WTC11 (cell line): ENCODE measurements around the gene ORM2. TPM values are rescaled to one million over a fixed set of nuclear protein-coding genes. Genes with fewer than 3 reads are reported as not detected.
A peak's percentile ranks its signal among the peaks of the same experiment; 100 is the strongest.

ENCODE experiments used
- ATAC-seq: fragments of 200-7000 bp; cut with Tn5 transposase; 2 replicates; pipeline ENCODE4 v1.10.0; 2021; ENCODE audit warnings: mild to moderate bottlenecking, moderate library complexity
- CTCF ChIA-PET: fragments of 300-600 bp; sonication (Branson Sonifier 250); formaldehyde crosslinking; loops from one replicate; lab custom pipeline; 2021; ENCODE audit warnings: antibody characterized with exemption; lab: Charles Lee
- POLR2A ChIA-PET: fragments of 350-600 bp; sonication (Branson Sonifier 250); formaldehyde crosslinking; loops from one replicate; lab custom pipeline; 2021; ENCODE audit warnings: antibody characterized with exemption; lab: Charles Lee
- DNase-seq: peaks from one replicate; pipeline ENCODE4 v3.0.0; 2021; ENCODE audit warnings: low spot score
- H3K27ac Mint-ChIP-seq: 2 replicates; pipeline ENCODE4 v1.8.0; 2021; ENCODE audit warnings: mixed read lengths
- H3K27me3 Mint-ChIP-seq: 2 replicates; pipeline ENCODE4 v1.8.0; 2021; ENCODE audit warnings: low read depth, mild to moderate bottlenecking, moderate library complexity, mixed read lengths
- H3K36me3 Mint-ChIP-seq: 2 replicates; pipeline ENCODE4 v1.8.0; 2021; ENCODE audit warnings: mixed read lengths
- H3K4me1 Mint-ChIP-seq: 2 replicates; pipeline ENCODE4 v1.8.0; 2022; ENCODE audit warnings: mixed read lengths
- H3K4me3 Mint-ChIP-seq: 2 replicates; pipeline ENCODE4 v1.8.0; 2021; ENCODE audit warnings: mild to moderate bottlenecking, moderate library complexity, mixed read lengths
- H3K9me3 Mint-ChIP-seq: 2 replicates; pipeline ENCODE4 v1.8.0; 2021; ENCODE audit warnings: mixed read lengths
- CREM ChIP-seq: sonication (generic); formaldehyde crosslinking; IDR thresholded peaks from 2 replicates; pipeline ENCODE4 v1.8.1; 2022; ENCODE audit warnings: mild to moderate bottlenecking, missing genetic modification reagents, moderate library complexity
- ELF4 ChIP-seq: sonication (generic); formaldehyde crosslinking; IDR thresholded peaks from 2 replicates; pipeline ENCODE4 v1.8.1; 2022; ENCODE audit warnings: low read depth, mild to moderate bottlenecking, moderate library complexity, missing genetic modification reagents
- FOXJ3 ChIP-seq: sonication (generic); formaldehyde crosslinking; IDR thresholded peaks from 2 replicates; pipeline ENCODE4 v1.9.0; 2021; ENCODE audit warnings: missing genetic modification reagents, mild to moderate bottlenecking, borderline replicate concordance
- GRHL2 ChIP-seq: fragments of 250-450 bp; sonication (Bioruptor Pico); IDR thresholded peaks from 2 replicates; pipeline ENCODE4 v1.8.0; 2022; ENCODE audit warnings: mild to moderate bottlenecking, moderate library complexity; ENCODE audit not compliant: insufficient replicate concordance, severe bottlenecking
- GTF2I ChIP-seq: fragments of 250-450 bp; sonication (Bioruptor Pico); conservative IDR thresholded peaks from 2 replicates; pipeline ENCODE4 v1.4.0; 2021; ENCODE audit warnings: mild to moderate bottlenecking
- HMGXB4 ChIP-seq: sonication (generic); formaldehyde crosslinking; IDR thresholded peaks from 2 replicates; pipeline ENCODE4 v1.8.1; 2023; ENCODE audit warnings: mild to moderate bottlenecking, moderate library complexity, missing genetic modification reagents
- IRF2 ChIP-seq: sonication (generic); formaldehyde crosslinking; IDR thresholded peaks from 2 replicates; pipeline ENCODE4 v1.8.0; 2022; ENCODE audit warnings: low read depth, missing genetic modification reagents, borderline replicate concordance
- NFYB ChIP-seq: sonication (generic); formaldehyde crosslinking; conservative IDR thresholded peaks from 2 replicates; pipeline ENCODE4 v1.8.0; 2022; ENCODE audit warnings: low read depth, missing genetic modification reagents
- OVOL2 ChIP-seq: fragments of 250-450 bp; sonication (Bioruptor Pico); IDR thresholded peaks from 2 replicates; pipeline ENCODE4 v1.9.0; 2021; ENCODE audit warnings: mild to moderate bottlenecking, borderline replicate concordance
- TP53 ChIP-seq: sonication (generic); formaldehyde crosslinking; IDR thresholded peaks from 2 replicates; pipeline ENCODE4 v1.8.1; 2023; ENCODE audit warnings: mild to moderate bottlenecking, missing genetic modification reagents
- ZNF425 ChIP-seq: fragments of 250-450 bp; sonication (Bioruptor Pico); conservative IDR thresholded peaks from 2 replicates; pipeline ENCODE4 v1.9.0; 2021; ENCODE audit warnings: mild to moderate bottlenecking
- total RNA-seq: library from RNA; stranded (reverse); gene quantifications from 3 replicates; pipeline ENCODE4 v1.2.3, GENCODE V29; 2021
- TF ChIP-seq, protein P1 (sequence below): sonication (generic); formaldehyde crosslinking; IDR thresholded peaks from 2 replicates; pipeline ENCODE4 v1.8.0; 2023; ENCODE audit warnings: mild to moderate bottlenecking, missing genetic modification reagents
- TF ChIP-seq, protein P2 (sequence below): sonication (generic); formaldehyde crosslinking; IDR thresholded peaks from 2 replicates; pipeline ENCODE4 v1.8.0; 2022; ENCODE audit warnings: mild to moderate bottlenecking, missing genetic modification reagents
- TF ChIP-seq, protein P3 (sequence below): fragments of 250-450 bp; sonication (Bioruptor Pico); IDR thresholded peaks from 2 replicates; pipeline ENCODE4 v1.9.0; 2021; ENCODE audit warnings: mild to moderate bottlenecking, borderline replicate concordance

ORM2 gene
- total RNA-seq, 1 experiment from 2014 or later = 1.6 TPM

- TF ChIP-seq, protein P1, sequence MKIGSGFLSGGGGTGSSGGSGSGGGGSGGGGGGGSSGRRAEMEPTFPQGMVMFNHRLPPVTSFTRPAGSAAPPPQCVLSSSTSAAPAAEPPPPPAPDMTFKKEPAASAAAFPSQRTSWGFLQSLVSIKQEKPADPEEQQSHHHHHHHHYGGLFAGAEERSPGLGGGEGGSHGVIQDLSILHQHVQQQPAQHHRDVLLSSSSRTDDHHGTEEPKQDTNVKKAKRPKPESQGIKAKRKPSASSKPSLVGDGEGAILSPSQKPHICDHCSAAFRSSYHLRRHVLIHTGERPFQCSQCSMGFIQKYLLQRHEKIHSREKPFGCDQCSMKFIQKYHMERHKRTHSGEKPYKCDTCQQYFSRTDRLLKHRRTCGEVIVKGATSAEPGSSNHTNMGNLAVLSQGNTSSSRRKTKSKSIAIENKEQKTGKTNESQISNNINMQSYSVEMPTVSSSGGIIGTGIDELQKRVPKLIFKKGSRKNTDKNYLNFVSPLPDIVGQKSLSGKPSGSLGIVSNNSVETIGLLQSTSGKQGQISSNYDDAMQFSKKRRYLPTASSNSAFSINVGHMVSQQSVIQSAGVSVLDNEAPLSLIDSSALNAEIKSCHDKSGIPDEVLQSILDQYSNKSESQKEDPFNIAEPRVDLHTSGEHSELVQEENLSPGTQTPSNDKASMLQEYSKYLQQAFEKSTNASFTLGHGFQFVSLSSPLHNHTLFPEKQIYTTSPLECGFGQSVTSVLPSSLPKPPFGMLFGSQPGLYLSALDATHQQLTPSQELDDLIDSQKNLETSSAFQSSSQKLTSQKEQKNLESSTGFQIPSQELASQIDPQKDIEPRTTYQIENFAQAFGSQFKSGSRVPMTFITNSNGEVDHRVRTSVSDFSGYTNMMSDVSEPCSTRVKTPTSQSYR (CRISPR knock-in tag) = no peak
- TF ChIP-seq GTF2I (CRISPR knock-in tag) = no peak
- TF ChIP-seq CREM (CRISPR knock-in tag) = no peak
- no peak for TF ChIP-seq OVOL2 (CRISPR knock-in tag)
- no peak for TF ChIP-seq NFYB (CRISPR knock-in tag)
- TF ChIP-seq, all 79 proteins: peak for 0
Measured at GRCh38 chr9:114315723-114316363, 13.8 kb upstream of the ORM2 start (continued).

DNA sequence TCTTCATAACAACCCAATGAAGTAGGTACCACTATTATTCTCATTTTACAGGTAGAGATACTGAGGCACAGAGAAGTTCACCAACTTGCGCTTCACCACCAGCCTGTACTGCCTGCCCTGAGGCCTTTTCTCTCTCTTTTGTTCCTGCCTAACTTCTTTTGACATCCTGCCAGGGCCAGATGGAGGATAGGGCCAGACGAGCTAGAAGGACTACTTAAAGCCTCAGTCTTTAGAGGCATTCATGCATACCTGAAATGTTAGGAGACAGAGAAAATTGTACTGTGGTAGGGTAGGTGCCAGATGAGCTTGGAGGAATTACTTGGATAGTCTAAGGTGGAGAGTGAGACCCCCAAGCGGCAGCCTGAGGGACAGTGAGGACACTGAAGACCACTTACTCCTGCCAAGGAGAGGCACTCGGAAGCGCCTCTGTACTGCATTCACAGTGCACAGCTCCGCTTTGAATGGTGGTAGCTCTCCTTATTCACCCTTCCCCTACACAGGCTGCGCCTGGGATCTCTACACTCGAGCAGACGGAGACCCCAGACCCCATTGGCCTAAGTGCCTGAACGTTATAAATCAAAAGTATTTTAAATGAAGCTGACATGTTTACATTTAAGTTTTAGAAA is 13.0 kb upstream of the ORM2 start:
- H3K9me3 Mint-ChIP-seq = peaks cover 5% of the 10 kb centered on the region; the same call in 1 of the 2 replicates
- H3K4me3 Mint-ChIP-seq = no peak overlapping the region
- H3K27ac Mint-ChIP-seq = no peak overlapping the region
- H3K36me3 Mint-ChIP-seq = no peaks in the 10 kb centered on the region
- peaks cover 5% of the 10 kb centered on the region for H3K27me3 Mint-ChIP-seq
- POLR2A ChIA-PET = no interaction called here
- no peak for DNase-seq
- CTCF ChIA-PET = interaction anchor here (0.6 to 2.1 kb wide), 10 partner anchors 22 to 234 kb away, joined by 3 to 7 read pairs (median 4); partner anchors contain the start of gene COL27A1
- 0 out of 2 replicates have a peak, but pooled peaks cover 3% of the 10 kb centered on the region for H3K4me1 Mint-ChIP-seq
- peak; percentile 59 for ATAC-seq
- TF ChIP-seq, protein P2, sequence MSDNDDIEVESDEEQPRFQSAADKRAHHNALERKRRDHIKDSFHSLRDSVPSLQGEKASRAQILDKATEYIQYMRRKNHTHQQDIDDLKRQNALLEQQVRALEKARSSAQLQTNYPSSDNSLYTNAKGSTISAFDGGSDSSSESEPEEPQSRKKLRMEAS = no peak
- no peak for TF ChIP-seq FOXJ3 (CRISPR knock-in tag)
- no peak for TF ChIP-seq HMGXB4 (CRISPR knock-in tag)
- no peak for TF ChIP-seq ZNF425 (CRISPR knock-in tag)
- no peak for TF ChIP-seq ELF4
- TF ChIP-seq, protein P3, sequence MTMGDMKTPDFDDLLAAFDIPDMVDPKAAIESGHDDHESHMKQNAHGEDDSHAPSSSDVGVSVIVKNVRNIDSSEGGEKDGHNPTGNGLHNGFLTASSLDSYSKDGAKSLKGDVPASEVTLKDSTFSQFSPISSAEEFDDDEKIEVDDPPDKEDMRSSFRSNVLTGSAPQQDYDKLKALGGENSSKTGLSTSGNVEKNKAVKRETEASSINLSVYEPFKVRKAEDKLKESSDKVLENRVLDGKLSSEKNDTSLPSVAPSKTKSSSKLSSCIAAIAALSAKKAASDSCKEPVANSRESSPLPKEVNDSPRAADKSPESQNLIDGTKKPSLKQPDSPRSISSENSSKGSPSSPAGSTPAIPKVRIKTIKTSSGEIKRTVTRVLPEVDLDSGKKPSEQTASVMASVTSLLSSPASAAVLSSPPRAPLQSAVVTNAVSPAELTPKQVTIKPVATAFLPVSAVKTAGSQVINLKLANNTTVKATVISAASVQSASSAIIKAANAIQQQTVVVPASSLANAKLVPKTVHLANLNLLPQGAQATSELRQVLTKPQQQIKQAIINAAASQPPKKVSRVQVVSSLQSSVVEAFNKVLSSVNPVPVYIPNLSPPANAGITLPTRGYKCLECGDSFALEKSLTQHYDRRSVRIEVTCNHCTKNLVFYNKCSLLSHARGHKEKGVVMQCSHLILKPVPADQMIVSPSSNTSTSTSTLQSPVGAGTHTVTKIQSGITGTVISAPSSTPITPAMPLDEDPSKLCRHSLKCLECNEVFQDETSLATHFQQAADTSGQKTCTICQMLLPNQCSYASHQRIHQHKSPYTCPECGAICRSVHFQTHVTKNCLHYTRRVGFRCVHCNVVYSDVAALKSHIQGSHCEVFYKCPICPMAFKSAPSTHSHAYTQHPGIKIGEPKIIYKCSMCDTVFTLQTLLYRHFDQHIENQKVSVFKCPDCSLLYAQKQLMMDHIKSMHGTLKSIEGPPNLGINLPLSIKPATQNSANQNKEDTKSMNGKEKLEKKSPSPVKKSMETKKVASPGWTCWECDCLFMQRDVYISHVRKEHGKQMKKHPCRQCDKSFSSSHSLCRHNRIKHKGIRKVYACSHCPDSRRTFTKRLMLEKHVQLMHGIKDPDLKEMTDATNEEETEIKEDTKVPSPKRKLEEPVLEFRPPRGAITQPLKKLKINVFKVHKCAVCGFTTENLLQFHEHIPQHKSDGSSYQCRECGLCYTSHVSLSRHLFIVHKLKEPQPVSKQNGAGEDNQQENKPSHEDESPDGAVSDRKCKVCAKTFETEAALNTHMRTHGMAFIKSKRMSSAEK (CRISPR knock-in tag) = no peak
- TF ChIP-seq, protein P1 (CRISPR knock-in tag) = no peak
- TF ChIP-seq IRF2 (CRISPR knock-in tag) = no peak
- no peak for TF ChIP-seq GRHL2 (CRISPR knock-in tag)
- no peak for TF ChIP-seq TP53
